Gastroesophageal sphincter (tissue), 4 donors: ENCODE results near the gene IGF2. TPM values are rescaled to one million over a fixed set of nuclear protein-coding genes. Genes with fewer than 3 reads are reported as not detected.

Experiments
- ATAC-seq: fragments of 150-250 bp; one replicate; pipeline ENCODE4 v1.9.1; 2016; ENCODE audit warnings: mild to moderate bottlenecking, moderate library complexity
- H3K27ac ChIP-seq, 4 donors: fragments of 200-600 bp; sonication (generic) in 3 of 4; 1 replicate in 3 of 4; 2 replicates in 1 of 4; pipeline ENCODE4 v1.5.1; 2016 to 2019
- H3K27me3 ChIP-seq: fragments of 200-600 bp; sonication (generic); one replicate; pipeline ENCODE4 v1.5.1; 2019
- H3K36me3 ChIP-seq, 2 donors: fragments of 200-600 bp; sonication (generic); one replicate each; pipeline ENCODE4 v1.5.1; 2019; ENCODE audit warnings: control low read depth in 1 of 2
- H3K4me1 ChIP-seq, 3 donors: fragments of 200-600 bp; sonication (generic); 1 replicate in 2 of 3; 2 replicates in 1 of 3; pipeline ENCODE4 v1.5.1; 2016 to 2019; ENCODE audit warnings: control low read depth in 2 of 3
- H3K4me3 ChIP-seq, 2 donors: fragments of 200-600 bp; sonication (generic); one replicate each; pipeline ENCODE4 v1.5.1; 2019; ENCODE audit warnings: mild to moderate bottlenecking in 1 of 2, moderate library complexity in 1 of 2
- H3K9me3 ChIP-seq, 3 donors: fragments of 200-600 bp; sonication (generic); one replicate each; pipeline ENCODE4 v1.5.1; 2017 to 2019; ENCODE audit warnings: control low read depth in 2 of 3
- CTCF ChIP-seq, 4 experiments: fragments of 200-600 bp in 2 of 4; fragments of 450-650 bp in 2 of 4; sonication (generic) in 1 of 4; IDR thresholded peaks; one replicate each; pipeline ENCODE4 v1.5.1; 2017 to 2019; ENCODE audit warnings: antibody characterized with exemption in 4 of 4, mild to moderate bottlenecking in 2 of 4, moderate library complexity in 2 of 4
- EP300 ChIP-seq: sonication (generic); formaldehyde crosslinking; IDR thresholded peaks from one replicate; pipeline ENCODE4 v1.6.1; 2017; ENCODE audit warnings: antibody characterized with exemption, mild to moderate bottlenecking
- POLR2A ChIP-seq, 2 donors: fragments of 450-650 bp; IDR thresholded peaks; one replicate each; pipeline ENCODE4 v1.6.1; 2017; ENCODE audit warnings: antibody characterized with exemption in 2 of 2, mild to moderate bottlenecking in 2 of 2, moderate library complexity in 1 of 2
- POLR2AphosphoS5 ChIP-seq: sonication (generic); formaldehyde crosslinking; IDR thresholded peaks from one replicate; pipeline ENCODE4 v1.6.1; 2017; ENCODE audit warnings: antibody characterized with exemption
- WGBS, 2 donors: methylation state at CpG; one replicate each; pipeline ENCODE4 v1.1.5; 2018; ENCODE audit warnings: low coverage in 1 of 2; 5-methylcytosine and 5-hydroxymethylcytosine counted together
- total RNA-seq, 4 donors: library from RNA; depleted of rRNA; stranded (reverse); fragments of >200 nt; gene quantifications; one replicate each; pipeline ENCODE4 v1.1.0, GENCODE V29; 2016

Gene IGF2
- total RNA-seq, 4 donors from 2014 or later: 8.7 to 49.5 (median 28.7) TPM

- no peak for ATAC-seq
- no peak for TF ChIP-seq CTCF (IDR thresholded peaks at IDR 0.05)
- TF ChIP-seq POLR2A (IDR thresholded peaks at IDR 0.05): no peak
- no peak for TF ChIP-seq POLR2AphosphoS5
- TF ChIP-seq EP300: no peak
- no peaks in the 10 kb centered on the region for H3K9me3 ChIP-seq
- peaks cover 29% of the 10 kb centered on the region for H3K27me3 ChIP-seq
- no peaks in the 10 kb centered on the region for H3K36me3 ChIP-seq
- no peak overlapping the region for H3K27ac ChIP-seq
- peaks cover 0 to 54% (median 6%) of the 10 kb centered on the region in 3 donors for H3K4me1 ChIP-seq
- WGBS, 2 donors: 97 to 100% methylated on average over 3 to 6 of the region's 7 CpGs
- no peak overlapping the region for H3K4me3 ChIP-seq
Measured at GRCh38 chr11:2095542-2095941, 43.6 kb downstream of the IGF2 start.

- ATAC-seq: no peak
Measured at GRCh38 chr11:2095198-2095520, 44.0 kb downstream of the IGF2 start.

GRCh38 chr11:2094354-2095197 is 44.6 kb downstream of the IGF2 start:
- no peak overlapping the region for H3K27ac ChIP-seq
- H3K4me1 ChIP-seq: peaks cover 0 to 48% (median 6%) of the 10 kb centered on the region in 3 donors
- WGBS, 2 donors: 98% methylated on average over 8 of the region's 21 CpGs; no CpG with 5 or more reads in 1 of the 2 donors
- peaks cover 23% of the 10 kb centered on the region for H3K27me3 ChIP-seq
- H3K36me3 ChIP-seq: no peaks in the 10 kb centered on the region
- H3K9me3 ChIP-seq: no peaks in the 10 kb centered on the region
- ATAC-seq: no peak
- no peak overlapping the region for H3K4me3 ChIP-seq
- TF ChIP-seq POLR2AphosphoS5 (no peak), EP300 (no peak), POLR2A (IDR thresholded peaks at IDR 0.05) (no peak), CTCF (IDR thresholded peaks at IDR 0.05) (no peak)

More at GRCh38 chr11:2095198-2095520, 44.0 kb downstream of the IGF2 start:
- no peak overlapping the region for H3K4me3 ChIP-seq
- H3K27me3 ChIP-seq: peaks cover 27% of the 10 kb centered on the region
- TF ChIP-seq POLR2A (IDR thresholded peaks at IDR 0.05) (no peak), POLR2AphosphoS5 (no peak), CTCF (IDR thresholded peaks at IDR 0.05) (no peak), EP300 (no peak)
- H3K9me3 ChIP-seq: no peaks in the 10 kb centered on the region
- H3K36me3 ChIP-seq: no peaks in the 10 kb centered on the region
- WGBS, 2 donors: no CpG with 5 or more reads among the region's 6 CpGs
- no peak overlapping the region for H3K27ac ChIP-seq
- H3K4me1 ChIP-seq: peaks cover 0 to 54% (median 6%) of the 10 kb centered on the region in 3 donors

- H3K9me3 ChIP-seq: no peaks in the 10 kb centered on the region
- ATAC-seq: no peak
- WGBS, 2 donors: 81% methylated on average over 4 to 12 of the region's 18 CpGs
- TF ChIP-seq POLR2AphosphoS5 (peak; percentile 67), EP300 (no peak)
- H3K36me3 ChIP-seq: no peaks in the 10 kb centered on the region
- no peak overlapping the region for H3K27ac ChIP-seq
- H3K4me3 ChIP-seq: no peak overlapping the region
- H3K4me1 ChIP-seq: peaks cover 0 to 41% (median 6%) of the 10 kb centered on the region in 3 donors
- H3K27me3 ChIP-seq: peaks cover 22% of the 10 kb centered on the region
Measured at GRCh38 chr11:2093575-2094353, 45.4 kb downstream of the IGF2 start.

GRCh38 chr11:2092956-2093412 is 46.2 kb downstream of the IGF2 start:
- peak; percentile 23 for ATAC-seq
- Histone ChIP-seq H3K9me3 (no peaks in the 10 kb centered on the region), H3K36me3 (no peaks in the 10 kb centered on the region), H3K27ac (no peak overlapping the region), H3K4me1 (peaks cover 0 to 33% (median 6%) of the 10 kb centered on the region in 3 donors), H3K27me3 (peaks cover 22% of the 10 kb centered on the region), H3K4me3 (no peak overlapping the region)
- no CpG with 5 or more reads among the region's 10 CpGs for WGBS, 2 donors
- TF ChIP-seq POLR2A (IDR thresholded peaks at IDR 0.05): no peak
- TF ChIP-seq POLR2AphosphoS5: peak; percentile 70
- no peak for TF ChIP-seq EP300
